Measurements from ENCODE around the gene DHRS3.

Gene DHRS3

DNA sequence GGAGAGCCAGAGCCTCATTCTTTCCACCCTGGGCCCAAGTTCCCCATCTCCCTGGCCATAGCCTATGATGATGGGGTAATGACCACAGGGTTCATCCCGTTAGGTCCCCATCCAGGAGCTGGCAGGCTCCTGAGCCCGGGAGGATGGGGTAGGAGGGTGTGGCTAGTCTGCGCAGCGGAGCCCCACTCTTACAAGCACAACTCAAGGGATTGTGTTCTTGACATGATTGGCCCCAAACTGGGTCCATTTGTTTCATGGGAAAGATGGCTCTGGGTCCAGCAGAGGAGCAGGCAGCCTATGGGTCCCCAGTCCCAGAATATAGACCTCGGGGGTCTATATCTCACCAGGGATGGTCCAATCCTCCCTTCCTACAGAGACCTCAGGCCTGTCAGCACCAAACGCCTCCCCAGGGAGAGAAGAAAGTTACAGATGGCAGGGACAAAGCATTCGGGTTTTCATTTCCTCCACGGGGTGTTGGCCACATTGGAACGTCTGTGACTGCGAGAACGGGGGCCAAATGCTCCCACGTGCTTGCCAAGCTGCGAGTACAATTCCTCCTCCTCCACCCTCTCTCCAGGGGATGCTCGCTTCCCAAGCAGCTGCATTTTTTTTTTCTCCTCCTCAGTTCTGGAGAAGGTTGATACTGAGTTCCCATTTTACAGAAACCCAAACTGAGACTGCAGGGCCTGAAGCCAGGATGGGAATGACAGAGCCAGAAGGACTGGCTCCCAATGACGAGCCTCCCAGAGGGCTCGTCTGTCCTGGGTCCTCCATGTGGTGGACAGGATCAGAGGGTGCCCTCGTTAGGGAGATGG, 71.0 kb downstream of the DHRS3 start:
- H3K36me3 ChIP-seq (ENCODE audit: control insufficient read depth in 1 of 2, insufficient read depth in 2 of 2, low read depth in 1 of 2, low read length in 2 of 2), result no peaks in the 10 kb centered on the region
- no peaks in the 10 kb centered on the region for H3K79me1 ChIP-seq (replicated peaks; ENCODE audit: low read length, poor library complexity, severe bottlenecking)
- H3K9ac ChIP-seq (ENCODE audit: low read length), result no peak overlapping the region
- H3K14ac ChIP-seq (ENCODE audit: low read length in 2 of 2), result no peak overlapping the region
- H3K4me1 ChIP-seq (ENCODE audit: control insufficient read depth, insufficient read depth, low read depth, low read length), result peaks cover 14% of the 10 kb centered on the region
- peaks cover 0 to 25% of the 10 kb centered on the region in 2 experiments for H3K27me3 ChIP-seq (ENCODE audit: control insufficient read depth in 1 of 2, insufficient read depth in 1 of 2, low read length in 2 of 2)
- H3K4me3 ChIP-seq (ENCODE audit: insufficient read depth in 1 of 2, low read depth in 1 of 2, low read length in 2 of 2), result no peak overlapping the region
- no peak overlapping the region for H4K91ac ChIP-seq (ENCODE audit: low read length)
- no peaks in the 10 kb centered on the region for H3K9me3 ChIP-seq (ENCODE audit: control insufficient read depth, low read length)
- no peak overlapping the region for H3K23ac ChIP-seq (ENCODE audit: low read length in 2 of 2)
- H2BK12ac ChIP-seq (ENCODE audit: low read length in 2 of 2), result no peak overlapping the region
- 88% methylated on average over 17 of the region's 17 CpGs for WGBS
- no peak overlapping the region for H2BK15ac ChIP-seq (ENCODE audit: low read depth, poor library complexity, severe bottlenecking)
- no peak overlapping the region for H2BK5ac ChIP-seq (ENCODE audit: low read depth, low read length, poor library complexity, severe bottlenecking)
- H2AK5ac ChIP-seq (ENCODE audit: low read length, severe bottlenecking), result no peak overlapping the region
- DNase-seq, result no peak
- H2AFZ ChIP-seq (ENCODE audit: low read depth, low read length), result no peak overlapping the region
- H2BK120ac ChIP-seq (ENCODE audit: low read depth, low read length), result no peak overlapping the region
- H3K4me2 ChIP-seq (ENCODE audit: low read length, poor library complexity, severe bottlenecking), result no peak overlapping the region
- no peak overlapping the region for H3K4ac ChIP-seq (ENCODE audit: low read depth in 1 of 2, low read length in 2 of 2)
- H3K18ac ChIP-seq (ENCODE audit: low read depth in 1 of 2, low read length in 2 of 2), result no peak overlapping the region
- no peak overlapping the region for H4K8ac ChIP-seq (ENCODE audit: low read length)
- no peak overlapping the region for H3K27ac ChIP-seq (ENCODE audit: low read length, poor library complexity, severe bottlenecking)

DNA sequence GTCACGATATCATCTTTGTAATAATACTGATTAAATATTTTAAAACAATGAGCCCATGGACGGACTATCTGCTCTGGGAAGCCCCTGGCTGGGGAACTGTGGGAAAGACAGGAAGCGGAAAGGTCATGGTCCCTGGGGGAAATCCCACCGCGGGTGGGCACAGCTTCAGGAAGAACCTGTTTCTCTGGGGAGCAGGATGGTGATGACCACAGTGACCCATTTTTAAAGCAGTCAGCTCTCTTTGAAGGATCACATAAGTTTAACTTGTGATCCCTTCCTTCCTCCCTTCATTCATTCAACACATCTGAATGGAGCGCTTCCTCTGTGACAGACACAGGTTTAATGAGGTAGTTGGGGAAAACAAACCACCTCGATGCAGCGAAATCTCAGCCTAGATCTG, 73.0 kb downstream of the DHRS3 start:
- Histone ChIP-seq H3K14ac (ENCODE audit: low read length in 2 of 2) (no peak overlapping the region), H3K4me1 (ENCODE audit: control insufficient read depth, insufficient read depth, low read depth, low read length) (peaks cover 21% of the 10 kb centered on the region), H3K9ac (ENCODE audit: low read length) (no peak overlapping the region), H4K8ac (ENCODE audit: low read length) (no peak overlapping the region), H2AK5ac (ENCODE audit: low read length, severe bottlenecking) (no peak overlapping the region), H3K23ac (ENCODE audit: low read length in 2 of 2) (no peak overlapping the region), H3K4me3 (ENCODE audit: insufficient read depth in 1 of 2, low read depth in 1 of 2, low read length in 2 of 2) (no peak overlapping the region), H3K27me3 (ENCODE audit: control insufficient read depth in 1 of 2, insufficient read depth in 1 of 2, low read length in 2 of 2) (peaks cover 0 to 38% of the 10 kb centered on the region in 2 experiments), H3K79me1 (replicated peaks; ENCODE audit: low read length, poor library complexity, severe bottlenecking) (no peaks in the 10 kb centered on the region), H3K27ac (ENCODE audit: low read length, poor library complexity, severe bottlenecking) (no peak overlapping the region), H2BK12ac (ENCODE audit: low read length in 2 of 2) (no peak overlapping the region), H3K4me2 (ENCODE audit: low read length, poor library complexity, severe bottlenecking) (no peak overlapping the region), H2BK5ac (ENCODE audit: low read depth, low read length, poor library complexity, severe bottlenecking) (no peak overlapping the region), H3K9me3 (ENCODE audit: control insufficient read depth, low read length) (no peaks in the 10 kb centered on the region), H3K36me3 (ENCODE audit: control insufficient read depth in 1 of 2, insufficient read depth in 2 of 2, low read depth in 1 of 2, low read length in 2 of 2) (no peaks in the 10 kb centered on the region), H3K4ac (ENCODE audit: low read depth in 1 of 2, low read length in 2 of 2) (no peak overlapping the region), H3K18ac (ENCODE audit: low read depth in 1 of 2, low read length in 2 of 2) (no peak overlapping the region), H4K91ac (ENCODE audit: low read length) (no peak overlapping the region), H2BK15ac (ENCODE audit: low read depth, poor library complexity, severe bottlenecking) (no peak overlapping the region), H2BK120ac (ENCODE audit: low read depth, low read length) (no peak overlapping the region), H2AFZ (ENCODE audit: low read depth, low read length) (no peak overlapping the region)
- no peak for DNase-seq
- WGBS, result 84% methylated on average over 7 of the region's 8 CpGs

- H3K27ac ChIP-seq (ENCODE audit: low read length, poor library complexity, severe bottlenecking), result no peak overlapping the region
- no peak overlapping the region for H3K14ac ChIP-seq (ENCODE audit: low read length in 2 of 2)
- H3K79me1 ChIP-seq (replicated peaks; ENCODE audit: low read length, poor library complexity, severe bottlenecking), result no peaks in the 10 kb centered on the region
- H2BK5ac ChIP-seq (ENCODE audit: low read depth, low read length, poor library complexity, severe bottlenecking), result no peak overlapping the region
- H2AFZ ChIP-seq (ENCODE audit: low read depth, low read length), result no peak overlapping the region
- no peak overlapping the region for H3K18ac ChIP-seq (ENCODE audit: low read depth in 1 of 2, low read length in 2 of 2)
- H3K9me3 ChIP-seq (ENCODE audit: control insufficient read depth, low read length), result no peaks in the 10 kb centered on the region
- H2AK5ac ChIP-seq (ENCODE audit: low read length, severe bottlenecking), result no peak overlapping the region
- H3K4me1 ChIP-seq (ENCODE audit: control insufficient read depth, insufficient read depth, low read depth, low read length), result peaks cover 20% of the 10 kb centered on the region
- H3K4ac ChIP-seq (ENCODE audit: low read depth in 1 of 2, low read length in 2 of 2), result no peak overlapping the region
- H3K36me3 ChIP-seq (ENCODE audit: control insufficient read depth in 1 of 2, insufficient read depth in 2 of 2, low read depth in 1 of 2, low read length in 2 of 2), result no peaks in the 10 kb centered on the region
- H3K27me3 ChIP-seq (ENCODE audit: control insufficient read depth in 1 of 2, insufficient read depth in 1 of 2, low read length in 2 of 2), result peaks cover 0 to 44% of the 10 kb centered on the region in 2 experiments
- no peak overlapping the region for H4K8ac ChIP-seq (ENCODE audit: low read length)
- H2BK15ac ChIP-seq (ENCODE audit: low read depth, poor library complexity, severe bottlenecking), result no peak overlapping the region
- DNase-seq, result no peak
- no peak overlapping the region for H3K4me2 ChIP-seq (ENCODE audit: low read length, poor library complexity, severe bottlenecking)
- WGBS, result 89% methylated on average over 4 of the region's 4 CpGs
- no peak overlapping the region for H3K9ac ChIP-seq (ENCODE audit: low read length)
- no peak overlapping the region for H3K4me3 ChIP-seq (ENCODE audit: insufficient read depth in 1 of 2, low read depth in 1 of 2, low read length in 2 of 2)
- H3K23ac ChIP-seq (ENCODE audit: low read length in 2 of 2), result no peak overlapping the region
- H2BK12ac ChIP-seq (ENCODE audit: low read length in 2 of 2), result no peak overlapping the region
- no peak overlapping the region for H4K91ac ChIP-seq (ENCODE audit: low read length)
- H2BK120ac ChIP-seq (ENCODE audit: low read depth, low read length), result no peak overlapping the region
Measured at GRCh38 chr1:12544357-12544756, 73.7 kb downstream of the DHRS3 start.

- no peak for DNase-seq
- Histone ChIP-seq H3K36me3 (ENCODE audit: control insufficient read depth in 1 of 2, insufficient read depth in 2 of 2, low read depth in 1 of 2, low read length in 2 of 2) (no peaks in the 10 kb centered on the region), H4K8ac (ENCODE audit: low read length) (no peak overlapping the region), H2AFZ (ENCODE audit: low read depth, low read length) (no peak overlapping the region), H3K14ac (ENCODE audit: low read length in 2 of 2) (no peak overlapping the region), H3K23ac (ENCODE audit: low read length in 2 of 2) (no peak overlapping the region), H3K4me2 (ENCODE audit: low read length, poor library complexity, severe bottlenecking) (no peak overlapping the region), H3K9ac (ENCODE audit: low read length) (no peak overlapping the region), H2AK5ac (ENCODE audit: low read length, severe bottlenecking) (no peak overlapping the region), H2BK15ac (ENCODE audit: low read depth, poor library complexity, severe bottlenecking) (no peak overlapping the region), H2BK5ac (ENCODE audit: low read depth, low read length, poor library complexity, severe bottlenecking) (no peak overlapping the region), H3K4me3 (ENCODE audit: insufficient read depth in 1 of 2, low read depth in 1 of 2, low read length in 2 of 2) (no peak overlapping the region), H4K91ac (ENCODE audit: low read length) (no peak overlapping the region), H3K79me1 (replicated peaks; ENCODE audit: low read length, poor library complexity, severe bottlenecking) (no peaks in the 10 kb centered on the region), H3K27me3 (ENCODE audit: control insufficient read depth in 1 of 2, insufficient read depth in 1 of 2, low read length in 2 of 2) (peaks cover 0 to 48% of the 10 kb centered on the region in 2 experiments), H3K27ac (ENCODE audit: low read length, poor library complexity, severe bottlenecking) (no peak overlapping the region), H2BK12ac (ENCODE audit: low read length in 2 of 2) (no peak overlapping the region), H3K18ac (ENCODE audit: low read depth in 1 of 2, low read length in 2 of 2) (no peak overlapping the region), H3K4me1 (ENCODE audit: control insufficient read depth, insufficient read depth, low read depth, low read length) (peaks cover 20% of the 10 kb centered on the region), H2BK120ac (ENCODE audit: low read depth, low read length) (no peak overlapping the region), H3K4ac (ENCODE audit: low read depth in 1 of 2, low read length in 2 of 2) (no peak overlapping the region), H3K9me3 (ENCODE audit: control insufficient read depth, low read length) (no peaks in the 10 kb centered on the region)
- WGBS, result 94% methylated on average over 5 of the region's 9 CpGs
Measured at GRCh38 chr1:12543740-12544154, 74.3 kb downstream of the DHRS3 start.
